Endothelial cell (in vitro differentiated cells): Measurements from ENCODE around the gene DDX10. TPM values are rescaled to one million over a fixed set of nuclear protein-coding genes. Genes with fewer than 3 reads are reported as not detected.

Experiments used
- DNase-seq: peaks from one replicate; pipeline ENCODE4 v3.0.0; 2021; ENCODE audit warnings: low spot score
- H3K27ac Mint-ChIP-seq: one replicate; pipeline ENCODE4 v1.8.0; 2021; ENCODE audit warnings: mixed read lengths, inconsistent platforms; ENCODE audit not compliant: unreplicated experiment
- H3K27me3 Mint-ChIP-seq: one replicate; pipeline ENCODE4 v1.8.0; 2021; ENCODE audit warnings: mild to moderate bottlenecking, moderate library complexity, mixed read lengths, inconsistent platforms; ENCODE audit not compliant: unreplicated experiment
- H3K36me3 Mint-ChIP-seq: one replicate; pipeline ENCODE4 v1.8.0; 2021; ENCODE audit warnings: mild to moderate bottlenecking, low read depth, mixed read lengths, inconsistent platforms; ENCODE audit not compliant: unreplicated experiment
- H3K4me1 Mint-ChIP-seq: one replicate; pipeline ENCODE4 v1.8.0; 2021; ENCODE audit warnings: mild to moderate bottlenecking, mixed read lengths, inconsistent platforms; ENCODE audit not compliant: unreplicated experiment
- H3K4me3 Mint-ChIP-seq: one replicate; pipeline ENCODE4 v1.8.0; 2021; ENCODE audit warnings: mild to moderate bottlenecking, mixed read lengths, inconsistent platforms; ENCODE audit not compliant: unreplicated experiment
- H3K9me3 Mint-ChIP-seq: one replicate; pipeline ENCODE4 v1.8.0; 2021; ENCODE audit warnings: mixed read lengths, inconsistent platforms; ENCODE audit not compliant: unreplicated experiment
- total RNA-seq: library from RNA; stranded (reverse); fragmentation: NEBNext Ultra II Directional; extraction: Animal tissue kit (Norgen Biotek cat#: 25700); gene quantifications from one replicate; pipeline ENCODE4 v1.2.1, GENCODE V29; 2021; ENCODE audit not compliant: unreplicated experiment
- TF ChIP-seq, protein P1 (sequence below): fragments of 200-600 bp; sonication (generic); IDR thresholded peaks from one replicate; pipeline ENCODE4 v1.5.0; 2021; ENCODE audit warnings: antibody characterized with exemption; ENCODE audit not compliant: unreplicated experiment

Gene DDX10
- total RNA-seq, 1 donor from 2014 or later = 20.9 TPM

DNA sequence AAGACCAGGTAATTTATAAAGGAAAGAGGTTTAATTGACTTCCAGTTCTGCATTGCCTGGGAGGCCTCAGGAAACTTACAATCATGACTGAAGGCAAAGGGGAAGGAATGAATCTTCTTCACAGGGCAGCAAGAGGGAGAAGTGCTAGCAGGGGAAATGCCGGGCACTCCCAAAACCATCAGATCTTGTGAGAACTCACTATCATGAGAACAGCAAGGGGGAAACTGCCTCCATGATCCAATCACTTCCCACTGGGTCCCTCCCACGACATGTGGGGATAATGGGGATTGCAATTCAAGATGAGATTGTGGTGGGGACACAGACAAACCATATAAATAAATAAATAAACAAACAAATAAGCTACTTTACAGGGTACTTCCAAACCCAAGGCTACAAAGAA is 42.5 kb upstream of the DDX10 start:
- Mint-ChIP-seq H3K27me3 (no peaks in the 10 kb centered on the region), H3K36me3 (no peaks in the 10 kb centered on the region), H3K9me3 (no peaks in the 10 kb centered on the region), H3K27ac (no peak overlapping the region), H3K4me1 (no peaks in the 10 kb centered on the region), H3K4me3 (no peak overlapping the region)
- TF ChIP-seq, protein P1, sequence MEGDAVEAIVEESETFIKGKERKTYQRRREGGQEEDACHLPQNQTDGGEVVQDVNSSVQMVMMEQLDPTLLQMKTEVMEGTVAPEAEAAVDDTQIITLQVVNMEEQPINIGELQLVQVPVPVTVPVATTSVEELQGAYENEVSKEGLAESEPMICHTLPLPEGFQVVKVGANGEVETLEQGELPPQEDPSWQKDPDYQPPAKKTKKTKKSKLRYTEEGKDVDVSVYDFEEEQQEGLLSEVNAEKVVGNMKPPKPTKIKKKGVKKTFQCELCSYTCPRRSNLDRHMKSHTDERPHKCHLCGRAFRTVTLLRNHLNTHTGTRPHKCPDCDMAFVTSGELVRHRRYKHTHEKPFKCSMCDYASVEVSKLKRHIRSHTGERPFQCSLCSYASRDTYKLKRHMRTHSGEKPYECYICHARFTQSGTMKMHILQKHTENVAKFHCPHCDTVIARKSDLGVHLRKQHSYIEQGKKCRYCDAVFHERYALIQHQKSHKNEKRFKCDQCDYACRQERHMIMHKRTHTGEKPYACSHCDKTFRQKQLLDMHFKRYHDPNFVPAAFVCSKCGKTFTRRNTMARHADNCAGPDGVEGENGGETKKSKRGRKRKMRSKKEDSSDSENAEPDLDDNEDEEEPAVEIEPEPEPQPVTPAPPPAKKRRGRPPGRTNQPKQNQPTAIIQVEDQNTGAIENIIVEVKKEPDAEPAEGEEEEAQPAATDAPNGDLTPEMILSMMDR = no peak
- no peak for DNase-seq

DNA sequence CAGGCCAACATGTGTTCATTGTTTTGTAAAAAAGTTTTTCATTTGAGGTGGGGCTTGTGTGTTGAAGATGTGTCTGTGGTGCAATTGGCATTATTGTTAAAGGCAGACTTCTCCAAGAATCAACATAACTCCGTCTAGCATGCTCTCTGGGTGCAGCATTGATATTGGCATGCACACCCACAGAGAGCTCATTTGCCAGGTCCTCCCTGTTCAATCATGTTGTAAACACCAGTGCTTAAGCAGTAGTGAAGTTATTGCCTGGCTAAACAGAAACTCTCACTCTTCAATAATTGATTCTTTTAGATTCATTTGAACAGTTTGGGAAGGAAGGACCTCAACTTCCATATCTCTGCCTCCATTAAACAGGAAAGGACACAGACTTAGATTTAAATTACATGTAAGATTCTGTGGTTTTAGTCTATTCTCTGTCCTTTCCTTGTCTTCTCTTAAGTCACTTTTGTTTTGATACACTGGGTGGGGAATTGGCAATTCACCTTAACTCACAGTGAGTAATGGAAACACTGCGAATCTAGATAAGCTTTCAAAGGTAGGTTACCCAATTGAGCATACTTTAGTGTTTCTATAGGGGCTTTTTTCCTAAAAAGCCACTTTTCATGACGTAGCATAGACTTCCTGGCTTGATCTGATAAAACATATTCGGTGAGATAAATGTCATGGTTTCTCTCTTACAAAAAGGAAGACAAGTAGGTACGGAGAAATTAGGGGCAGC is 40.5 kb upstream of the DDX10 start:
- Mint-ChIP-seq H3K27me3 (no peaks in the 10 kb centered on the region), H3K9me3 (no peaks in the 10 kb centered on the region), H3K36me3 (peaks cover 5% of the 10 kb centered on the region), H3K27ac (no peak overlapping the region), H3K4me3 (no peak overlapping the region), H3K4me1 (no peaks in the 10 kb centered on the region)
- DNase-seq = no peak
- TF ChIP-seq, protein P1 = no peak

DNA sequence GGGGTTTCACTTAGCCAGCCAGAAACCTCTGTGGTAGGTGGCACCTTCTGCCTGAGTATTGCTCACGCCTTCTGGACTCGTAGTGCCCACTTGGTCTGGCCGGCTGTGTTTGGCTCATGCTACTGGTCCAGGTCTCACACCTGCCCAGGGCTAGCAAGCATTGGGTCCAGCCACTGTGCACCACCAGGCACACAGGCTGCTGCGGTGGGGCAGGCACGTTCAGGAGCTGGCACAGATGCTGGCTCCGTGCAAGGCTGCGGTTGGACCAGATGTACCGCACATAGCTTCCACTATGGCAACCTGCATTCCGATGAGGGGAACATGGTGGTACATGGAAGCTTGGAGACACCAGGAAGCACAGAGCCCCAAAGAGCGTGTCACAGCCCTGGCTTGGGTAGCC is 36.5 kb upstream of the DDX10 start:
- no peak overlapping the region for H3K4me3 Mint-ChIP-seq
- no peaks in the 10 kb centered on the region for H3K27me3 Mint-ChIP-seq
- TF ChIP-seq, protein P1 = no peak
- no peaks in the 10 kb centered on the region for H3K4me1 Mint-ChIP-seq
- H3K27ac Mint-ChIP-seq = no peak overlapping the region
- peaks cover 5% of the 10 kb centered on the region for H3K36me3 Mint-ChIP-seq
- H3K9me3 Mint-ChIP-seq = no peaks in the 10 kb centered on the region
- DNase-seq = no peak

DNA sequence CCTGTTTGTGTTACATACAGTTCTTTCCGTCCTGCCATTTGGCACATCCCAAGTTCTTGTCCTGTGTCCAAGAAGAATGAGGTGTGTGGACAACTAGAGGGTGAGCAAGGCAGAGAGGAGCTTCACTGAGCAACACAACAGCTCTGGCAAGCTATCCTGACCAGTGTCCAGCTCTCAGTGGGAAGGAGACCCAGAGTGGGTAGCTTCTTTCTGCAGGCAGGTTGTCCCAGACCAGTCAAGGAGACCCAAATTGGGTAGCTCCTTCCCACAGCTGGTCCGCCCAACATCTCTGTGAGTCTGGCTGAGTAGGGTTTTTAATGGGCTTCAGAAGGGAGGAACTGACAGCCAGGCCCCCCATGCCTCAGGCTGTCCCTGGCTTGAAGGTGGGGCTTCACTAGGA is 36.1 kb upstream of the DDX10 start:
- no peaks in the 10 kb centered on the region for H3K9me3 Mint-ChIP-seq
- DNase-seq = no peak
- no peak overlapping the region for H3K4me3 Mint-ChIP-seq
- no peaks in the 10 kb centered on the region for H3K27me3 Mint-ChIP-seq
- H3K4me1 Mint-ChIP-seq = no peaks in the 10 kb centered on the region
- TF ChIP-seq, protein P1 = no peak
- no peak overlapping the region for H3K27ac Mint-ChIP-seq
- peaks cover 5% of the 10 kb centered on the region for H3K36me3 Mint-ChIP-seq

DNA sequence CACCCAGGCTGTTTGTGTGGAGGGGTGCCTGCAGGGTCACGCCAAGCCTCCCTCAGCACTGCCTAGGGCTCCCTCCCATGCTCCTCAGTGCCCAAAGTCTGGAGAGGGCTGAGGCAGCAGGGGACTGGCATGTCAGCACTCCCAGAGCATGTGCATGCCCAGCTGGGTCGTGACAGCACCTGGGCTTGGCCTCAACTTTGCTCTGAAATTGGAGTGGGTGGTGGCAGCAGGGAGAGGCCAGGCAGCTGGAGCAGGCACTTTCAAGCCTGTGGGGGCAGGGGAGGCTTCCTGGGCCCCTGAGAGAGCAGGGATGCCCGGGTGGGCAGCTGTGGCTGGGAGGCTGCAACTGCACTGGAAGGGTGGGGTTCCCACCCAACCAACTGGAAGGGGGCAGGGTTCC is 35.6 kb upstream of the DDX10 start:
- Mint-ChIP-seq H3K27ac (no peak overlapping the region), H3K4me1 (no peaks in the 10 kb centered on the region), H3K36me3 (peaks cover 5% of the 10 kb centered on the region), H3K9me3 (no peaks in the 10 kb centered on the region), H3K27me3 (no peaks in the 10 kb centered on the region), H3K4me3 (no peak overlapping the region)
- TF ChIP-seq, protein P1 = no peak
- DNase-seq = no peak
